HG02798 (cell line): ENCODE data around the gene TULP1.
"Not testable (repeated sequence)": the region's sequence is repeated elsewhere in the genome, so short reads cannot be mapped to it uniquely, and the experiment has no call there.

Source experiments
- ATAC-seq: cut with Tn5 transposase; IDR thresholded peaks from one replicate; pipeline ENCODE4 v1.9.1; 2021; ENCODE audit warnings: mild to moderate bottlenecking; ENCODE audit not compliant: unreplicated experiment, poor library complexity

Gene TULP1

DNA sequence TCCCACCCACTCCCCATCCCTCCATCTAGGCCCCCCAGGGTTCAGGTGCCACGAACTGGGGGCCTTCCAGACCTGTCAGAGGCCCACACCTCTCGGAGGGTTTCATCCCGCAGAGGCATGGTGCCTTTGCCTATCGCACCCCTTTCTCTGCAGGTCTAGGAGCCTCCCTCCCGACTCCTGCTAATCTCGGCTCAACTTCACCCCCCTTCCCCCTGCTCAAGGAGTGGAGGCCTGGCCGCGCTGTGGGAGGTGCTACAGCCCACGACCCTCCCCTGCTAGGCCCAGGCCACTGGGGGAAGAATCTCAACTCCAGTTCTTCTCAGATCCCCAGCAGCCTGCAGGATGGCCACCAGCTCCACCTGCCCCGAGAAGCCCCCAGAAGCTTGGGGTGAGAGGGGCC, at the start of gene TULP1:
TULP1 (minus strand) TSS at position 157 of the 400 bp plus-strand sequence; CDS start at position 119, 38 bp downstream.
- ATAC-seq, result no peak

DNA sequence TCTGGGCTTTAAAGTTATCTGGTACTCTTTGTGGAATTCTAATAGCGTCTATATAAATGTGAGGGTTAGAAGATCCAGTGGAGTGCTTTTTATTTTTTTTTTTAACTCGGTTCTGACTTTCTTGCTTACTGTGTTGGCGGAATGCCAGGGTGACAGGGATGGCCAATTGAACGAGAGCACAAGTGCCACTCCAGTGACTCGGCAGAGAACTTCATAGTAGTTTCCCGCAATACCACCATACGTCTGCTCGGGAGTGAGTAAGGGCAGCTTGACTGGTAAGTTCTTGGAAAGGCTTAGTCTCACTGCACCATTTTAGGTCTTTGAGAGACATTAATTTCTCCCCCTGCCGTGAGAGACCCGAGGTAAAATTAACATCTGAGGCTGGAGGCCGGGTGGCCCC, 49.4 kb upstream of the TULP1 start:
- ATAC-seq, result no peak

GRCh38 chr6:35561113-35561512, 48.4 kb upstream of the TULP1 start:
- ATAC-seq, result no peak

GRCh38 chr6:35558571-35558970, 45.9 kb upstream of the TULP1 start:
- ATAC-seq, result no peak

DNA sequence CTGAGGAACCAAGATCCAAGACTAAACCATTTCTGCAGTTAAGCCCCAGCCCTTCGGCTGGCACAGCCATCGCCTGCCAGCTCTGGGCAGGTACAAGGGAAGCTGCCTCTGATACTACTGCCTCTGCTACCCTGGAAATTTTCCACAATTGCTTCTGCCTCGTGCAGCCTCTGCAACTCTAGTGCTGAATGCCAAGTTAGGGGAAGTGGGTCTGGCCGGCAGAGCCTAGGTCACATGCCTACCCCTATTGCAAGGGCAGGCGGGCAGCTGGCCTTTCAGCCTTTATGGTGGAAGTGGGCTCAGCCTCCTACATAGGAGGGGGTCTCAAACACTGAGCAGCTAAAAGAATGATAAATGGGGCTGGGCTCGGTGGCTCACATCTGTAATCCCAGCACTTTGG, 44.5 kb upstream of the TULP1 start:
- ATAC-seq, result no peak

GRCh38 chr6:35554811-35555210, 42.1 kb upstream of the TULP1 start:
- ATAC-seq, result no peak

DNA sequence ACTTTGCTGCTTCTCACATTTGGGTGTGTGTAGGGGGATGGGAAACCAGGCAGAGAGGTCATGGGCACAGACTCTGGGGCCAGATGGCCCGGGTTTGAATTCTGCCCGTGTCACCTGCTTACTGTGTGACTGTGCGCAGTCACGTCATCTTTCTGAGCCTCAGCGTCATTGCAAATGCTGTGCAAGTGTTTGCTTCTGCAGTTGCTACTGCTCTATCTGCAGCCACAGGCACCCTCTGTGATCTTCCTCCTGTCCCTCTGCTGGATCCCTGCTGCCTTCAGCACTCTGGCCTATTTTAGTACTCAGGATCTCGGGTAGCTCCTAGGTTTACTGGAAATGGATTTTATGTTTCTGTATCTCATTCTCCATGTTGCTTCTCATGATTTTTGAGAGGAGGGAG, 40.6 kb upstream of the TULP1 start:
- ATAC-seq, result no peak

GRCh38 chr6:35552285-35552917, 39.7 kb upstream of the TULP1 start:
- no peak for ATAC-seq

GRCh38 chr6:35550437-35550836, 37.7 kb upstream of the TULP1 start:
- ATAC-seq, result no peak

GRCh38 chr6:35547676-35548075, 35.0 kb upstream of the TULP1 start:
- ATAC-seq, result no peak

DNA sequence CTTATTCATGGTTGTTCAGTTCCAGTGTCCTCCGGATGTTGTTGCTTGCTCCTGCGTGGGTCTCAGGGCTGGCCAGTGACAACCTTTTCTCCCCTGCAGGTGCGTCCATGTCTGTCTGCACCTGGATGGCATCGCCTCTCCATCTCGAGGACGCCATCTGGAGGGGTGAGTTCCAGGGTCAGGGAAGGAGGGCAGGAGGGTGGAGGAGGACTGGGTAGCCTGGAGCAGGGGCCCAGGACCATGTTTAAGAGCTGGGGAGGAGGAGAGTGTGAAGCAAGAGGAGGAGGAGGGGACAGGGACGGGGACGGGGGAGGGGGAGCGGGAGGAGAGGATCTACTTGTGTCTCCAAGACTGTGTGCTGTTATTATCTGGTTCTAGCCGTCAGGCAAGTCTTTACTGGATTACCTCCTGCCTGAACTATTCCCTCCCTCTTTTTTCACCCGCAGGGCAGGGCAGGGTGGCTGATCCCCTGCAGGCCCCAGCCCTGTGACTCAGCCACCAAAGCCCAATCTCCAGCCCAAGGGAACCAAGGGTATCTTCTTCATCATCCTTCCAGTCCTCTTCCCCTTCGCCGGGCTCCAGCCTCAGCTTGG, 32.2 kb upstream of the TULP1 start:
- ATAC-seq, result no peak

DNA sequence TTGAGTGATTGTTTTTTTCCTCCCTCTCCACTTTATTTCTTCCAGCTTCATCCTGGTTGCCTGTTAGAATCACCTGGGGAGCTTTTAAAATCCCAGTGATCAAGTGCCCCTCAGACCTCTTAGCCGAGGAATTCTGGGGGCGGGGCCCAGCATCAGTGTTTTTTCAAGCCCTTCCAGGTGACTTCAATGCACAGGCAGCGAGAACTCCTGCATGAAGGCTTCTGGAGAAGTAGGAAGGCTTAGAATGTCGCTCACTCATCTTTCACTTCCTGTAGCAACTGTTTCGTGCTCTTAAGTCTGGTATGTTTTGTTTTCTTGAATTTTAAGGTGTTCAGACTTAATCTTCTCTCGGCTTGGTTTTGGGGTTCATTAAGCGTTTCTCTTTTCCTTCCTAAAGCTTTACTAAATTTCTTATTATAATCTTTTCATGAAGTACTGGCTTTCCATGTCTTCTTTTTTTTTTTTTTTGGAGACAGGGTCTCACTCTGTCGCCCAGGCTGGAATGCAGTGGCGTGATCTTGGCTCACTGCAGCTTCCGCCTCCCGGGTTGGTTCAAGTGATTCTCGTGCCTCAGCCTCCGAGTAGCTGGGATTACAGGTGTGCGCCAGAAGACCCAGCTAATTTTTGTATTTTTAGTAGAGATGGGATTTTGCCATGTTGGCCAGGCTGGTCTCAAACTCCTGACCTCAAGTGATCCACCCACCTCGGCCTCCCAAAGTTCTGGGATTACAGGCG, 30.9 kb upstream of the TULP1 start:
- ATAC-seq, result no peak

DNA sequence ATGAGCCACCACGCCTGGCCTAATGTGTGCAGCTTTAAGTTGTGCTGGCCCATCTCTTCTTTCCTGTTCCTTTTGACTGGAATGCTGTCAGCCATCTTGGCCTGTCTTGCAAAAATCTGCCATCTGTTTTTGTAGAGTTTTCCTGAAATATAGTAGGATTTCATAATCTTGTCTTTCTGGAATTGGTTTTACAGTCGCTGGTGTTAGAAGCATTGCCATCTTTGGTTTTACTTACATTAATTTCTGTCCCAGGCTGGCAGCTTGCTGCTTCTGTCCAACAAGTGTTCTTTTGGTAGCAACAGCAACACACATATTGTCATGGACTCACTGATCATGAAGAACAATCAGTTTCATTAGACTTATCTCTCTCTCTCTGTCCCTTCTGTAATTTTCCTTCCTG, 29.1 kb upstream of the TULP1 start:
- no peak for ATAC-seq

DNA sequence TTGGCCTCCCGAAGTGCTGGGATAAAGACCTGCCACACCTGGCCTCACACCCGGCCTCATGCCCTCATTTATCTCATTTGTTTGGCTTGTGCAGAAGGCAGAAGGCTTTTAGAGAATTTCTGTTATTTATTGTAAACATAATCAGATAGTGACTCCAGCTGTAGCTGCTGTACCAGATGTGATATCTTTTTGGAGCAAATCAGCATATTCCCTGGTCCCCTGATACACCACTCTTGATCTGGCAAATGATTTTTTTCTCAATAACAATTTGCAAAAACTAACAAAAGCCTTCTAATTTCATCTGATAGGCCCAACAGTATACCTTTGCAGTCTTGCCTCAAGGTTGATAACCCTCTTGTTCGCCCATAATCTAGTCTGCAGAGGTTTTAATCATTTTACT, 26.5 kb upstream of the TULP1 start:
- no peak for ATAC-seq

DNA sequence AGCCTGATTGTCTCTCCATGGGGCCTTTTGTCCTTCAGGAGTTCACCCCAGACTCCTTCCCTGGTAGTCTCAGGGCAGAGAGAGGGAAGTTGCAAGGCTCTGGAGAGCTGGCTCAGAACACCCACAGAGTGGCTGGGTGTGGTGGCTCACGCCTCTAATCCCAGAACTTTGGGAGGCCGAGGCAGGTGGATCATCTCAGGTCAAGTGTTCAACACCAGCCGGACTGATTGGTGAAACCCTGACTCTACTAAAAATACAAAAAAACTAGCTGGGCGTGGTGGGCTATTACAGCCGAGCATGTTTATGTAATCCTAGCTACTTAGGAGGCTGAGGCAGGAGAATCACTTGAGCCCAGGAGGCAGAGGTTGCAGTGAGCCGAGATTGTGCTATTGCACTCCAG, 23.2 kb upstream of the TULP1 start:
- not testable (repeated sequence) for ATAC-seq

- ATAC-seq, result no peak
Observed at GRCh38 chr6:35534407-35535170, 21.9 kb upstream of the TULP1 start.

DNA sequence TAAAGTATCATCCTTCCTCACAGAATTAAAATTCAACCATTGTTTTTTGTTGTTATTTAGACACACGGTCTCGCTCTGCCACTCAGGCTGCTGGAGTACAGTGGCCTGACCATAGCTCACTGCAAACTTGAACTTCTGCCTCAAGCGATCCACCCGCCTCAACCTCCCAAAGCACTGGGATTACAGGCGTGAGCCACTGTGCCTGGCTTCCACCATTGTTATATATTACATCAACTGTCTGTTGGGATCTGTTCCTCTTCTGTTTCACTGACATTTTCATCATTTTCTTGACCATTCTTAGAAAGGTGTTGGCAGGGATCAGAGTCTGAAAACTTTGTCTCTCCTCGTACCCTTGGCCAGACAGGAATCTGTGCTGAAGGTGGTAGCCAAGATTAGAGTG, 21.3 kb upstream of the TULP1 start:
- ATAC-seq, result no peak

DNA sequence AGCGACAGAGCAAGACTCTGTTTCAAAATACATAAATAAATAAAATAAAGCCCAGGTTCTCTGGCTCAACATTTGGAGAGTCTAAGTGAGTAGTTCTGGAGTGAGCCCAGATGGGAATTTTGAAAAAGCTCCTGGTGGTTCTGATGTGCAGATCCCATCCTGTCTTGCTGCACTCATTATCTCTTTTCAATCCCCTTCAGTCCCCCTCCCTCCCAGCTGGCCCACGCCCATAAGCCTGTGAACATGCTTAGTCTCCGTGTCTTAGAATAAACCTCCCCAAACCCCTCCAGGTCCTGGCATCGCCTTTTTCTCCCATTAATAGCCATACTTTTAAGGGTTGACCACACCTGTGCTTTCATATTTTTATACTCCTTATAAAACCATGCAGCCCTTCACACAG, 19.4 kb upstream of the TULP1 start:
- no peak for ATAC-seq

GRCh38 chr6:35524380-35525020, 11.8 kb upstream of the TULP1 start:
- ATAC-seq, result no peak
